ENCODE results near the gene TNRC6C. TPM values are rescaled to one million over a fixed set of nuclear protein-coding genes. Genes with fewer than 3 reads are reported as not detected.

Gene TNRC6C
- total RNA-seq, 4 donors from 2014 or later, result 15.8 to 30.3 (median 27.7) TPM

GRCh38 chr17:77927777-77928518, 30.6 kb upstream of the TNRC6C start:
- Histone ChIP-seq H3K36me3 (no peaks in the 10 kb centered on the region), H3K9me3 (no peaks in the 10 kb centered on the region), H3K27ac (no peak overlapping the region), H3K4me3 (no peak overlapping the region), H3K27me3 (peaks cover 6% of the 10 kb centered on the region), H3K4me1 (no peaks in the 10 kb centered on the region)
- WGBS, 2 donors (ENCODE audit: low coverage in 1 of 2), result 81 to 86% methylated on average over 9 to 14 of the region's 16 CpGs
- no peak for ATAC-seq
- no peak for TF ChIP-seq POLR2AphosphoS5 (IDR thresholded peaks at IDR 0.05)
- no peak for TF ChIP-seq CTCF (IDR thresholded peaks at IDR 0.05)
- TF ChIP-seq POLR2A (IDR thresholded peaks at IDR 0.05), result no peak
- TF ChIP-seq EP300 (IDR thresholded peaks at IDR 0.05), result no peak

- Histone ChIP-seq H3K27me3 (peaks cover 6% of the 10 kb centered on the region), H3K4me1 (no peaks in the 10 kb centered on the region), H3K27ac (no peak overlapping the region), H3K9me3 (no peaks in the 10 kb centered on the region), H3K4me3 (no peak overlapping the region), H3K36me3 (no peaks in the 10 kb centered on the region)
- TF ChIP-seq POLR2A (IDR thresholded peaks at IDR 0.05) (no peak), CTCF (IDR thresholded peaks at IDR 0.05) (no peak), POLR2AphosphoS5 (IDR thresholded peaks at IDR 0.05) (no peak), EP300 (IDR thresholded peaks at IDR 0.05) (no peak)
- ATAC-seq, result no peak
- 76 to 88% methylated on average over 1 to 2 of the region's 3 CpGs for WGBS, 2 donors (ENCODE audit: low coverage in 1 of 2)
Observed at GRCh38 chr17:77928519-77929179, 29.9 kb upstream of the TNRC6C start.

GRCh38 chr17:77929180-77929564, 29.3 kb upstream of the TNRC6C start:
- Histone ChIP-seq H3K4me3 (no peak overlapping the region), H3K36me3 (no peaks in the 10 kb centered on the region), H3K27ac (no peak overlapping the region), H3K27me3 (peaks cover 6% of the 10 kb centered on the region), H3K4me1 (no peaks in the 10 kb centered on the region), H3K9me3 (no peaks in the 10 kb centered on the region)
- ATAC-seq, result no peak
- TF ChIP-seq CTCF (IDR thresholded peaks at IDR 0.05) (no peak), POLR2AphosphoS5 (IDR thresholded peaks at IDR 0.05) (no peak), POLR2A (IDR thresholded peaks at IDR 0.05) (no peak), EP300 (IDR thresholded peaks at IDR 0.05) (no peak)
- WGBS, 2 donors (ENCODE audit: low coverage in 1 of 2), result no CpG with 5 or more reads among the region's 6 CpGs

- Histone ChIP-seq H3K27me3 (no peaks in the 10 kb centered on the region), H3K36me3 (no peaks in the 10 kb centered on the region), H3K9me3 (no peaks in the 10 kb centered on the region), H3K4me3 (no peak overlapping the region), H3K4me1 (no peaks in the 10 kb centered on the region), H3K27ac (no peak overlapping the region)
- WGBS, 2 donors (ENCODE audit: low coverage in 1 of 2), result 97% methylated on average over 5 of the region's 14 CpGs; no CpG with 5 or more reads in 1 of the 2 donors
- TF ChIP-seq POLR2AphosphoS5 (IDR thresholded peaks at IDR 0.05) (no peak), POLR2A (IDR thresholded peaks at IDR 0.05) (no peak), EP300 (IDR thresholded peaks at IDR 0.05) (no peak), CTCF (IDR thresholded peaks at IDR 0.05) (no peak)
- ATAC-seq, result no peak
Observed at GRCh38 chr17:77929871-77930436, 28.5 kb upstream of the TNRC6C start.
